GM18873 (cell line): ENCODE data around the gene NOL4.
"Not testable (repeated sequence)": the region's sequence is repeated elsewhere in the genome, so short reads cannot be mapped to it uniquely, and the experiment has no call there.

ENCODE experiments used
- ATAC-seq: cut with Tn5 transposase; IDR thresholded peaks from one replicate; pipeline ENCODE4 v1.9.1; 2021; ENCODE audit warnings: mild to moderate bottlenecking, moderate library complexity, moderate number of reproducible peaks; ENCODE audit not compliant: unreplicated experiment, low FRiP score

NOL4 gene

GRCh38 chr18:34224423-34225217 is at the start of gene NOL4:
NOL4 (minus strand) TSS chr18:34224913; CDS start chr18:34223253, 1,660 bp downstream.
- no peak for ATAC-seq

GRCh38 chr18:34266029-34266428 is 41.3 kb upstream of the NOL4 start:
- not testable (repeated sequence) for ATAC-seq

GRCh38 chr18:34261865-34262780 is 37.4 kb upstream of the NOL4 start:
- ATAC-seq, result peak; percentile 62

DNA sequence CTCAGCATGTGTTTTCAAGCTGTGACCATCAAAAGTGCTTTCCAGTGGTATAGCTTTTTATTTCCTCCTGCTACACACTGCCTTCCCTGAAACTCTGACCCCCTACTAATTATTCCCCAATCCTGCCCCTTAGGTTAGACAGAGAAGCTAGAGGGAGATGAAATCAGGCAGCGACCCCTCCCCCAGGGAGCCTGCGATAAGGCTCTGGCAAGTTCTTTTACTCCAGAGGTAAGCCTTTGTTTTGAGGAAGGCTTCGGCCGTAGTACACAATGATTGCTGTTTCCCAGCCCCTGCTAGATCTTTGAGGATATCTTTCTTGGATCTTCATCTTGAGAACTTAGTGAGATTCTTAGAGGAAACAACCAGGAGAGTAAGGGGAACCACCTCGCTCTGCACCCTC is 33.5 kb upstream of the NOL4 start:
- no peak for ATAC-seq

- no peak for ATAC-seq
These were observed 27.2 kb upstream of the NOL4 start for GRCh38 chr18:34251919-34252318.

DNA sequence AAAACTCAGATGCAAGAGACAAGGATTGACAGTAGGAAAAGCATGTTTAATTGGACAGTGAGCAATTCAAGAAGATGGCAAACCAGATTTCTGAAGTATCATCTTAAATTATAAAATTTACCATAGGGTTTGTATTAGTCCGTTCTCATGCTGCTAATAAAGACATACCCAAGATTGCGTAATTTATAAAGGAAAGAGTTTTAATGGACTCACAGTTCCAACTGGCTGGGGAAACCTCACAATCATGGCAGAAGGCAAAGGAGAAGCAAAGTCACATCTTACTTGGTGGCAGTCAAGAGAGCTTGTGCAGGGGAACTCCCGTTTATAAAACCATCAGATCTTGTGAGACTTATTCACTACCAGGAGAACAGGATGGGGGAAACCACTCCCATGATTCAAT is 24.0 kb upstream of the NOL4 start:
- no peak for ATAC-seq

- no peak for ATAC-seq
These were observed 18.0 kb upstream of the NOL4 start for GRCh38 chr18:34242739-34243138.

DNA sequence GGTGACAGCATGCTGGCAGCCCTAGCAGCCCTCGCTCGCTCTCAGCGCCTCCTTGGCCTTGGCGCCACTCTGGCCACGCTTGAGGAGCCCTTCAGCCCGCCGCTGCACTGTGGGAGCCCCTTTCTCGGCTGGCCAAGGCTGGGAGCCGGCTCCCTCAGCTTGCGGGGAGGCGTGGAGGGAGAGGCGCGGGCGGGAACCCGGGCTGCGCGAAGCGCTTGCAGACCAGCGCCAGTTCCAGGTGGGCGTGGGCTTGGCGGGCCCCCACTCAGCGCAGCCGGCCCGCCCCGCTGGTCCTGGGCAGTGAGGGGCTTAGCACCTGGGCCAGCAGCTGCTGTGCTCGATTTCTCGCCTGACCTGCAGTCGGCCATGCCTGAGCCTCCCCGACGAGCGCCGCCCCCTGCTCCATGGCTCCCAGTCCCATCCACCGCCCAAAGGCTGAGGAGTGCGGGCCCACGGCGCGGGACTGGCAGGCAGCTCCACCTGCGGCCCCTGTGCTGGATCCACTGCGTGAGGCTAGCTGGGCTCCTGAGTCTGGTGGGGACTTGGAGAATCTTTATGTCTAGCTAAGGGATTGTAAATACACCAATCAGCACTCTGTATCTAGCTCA is 9.2 kb upstream of the NOL4 start:
- not testable (repeated sequence) for ATAC-seq

- no peak for ATAC-seq
These were observed 473 bp upstream of the NOL4 start for GRCh38 chr18:34225218-34225553.

DNA sequence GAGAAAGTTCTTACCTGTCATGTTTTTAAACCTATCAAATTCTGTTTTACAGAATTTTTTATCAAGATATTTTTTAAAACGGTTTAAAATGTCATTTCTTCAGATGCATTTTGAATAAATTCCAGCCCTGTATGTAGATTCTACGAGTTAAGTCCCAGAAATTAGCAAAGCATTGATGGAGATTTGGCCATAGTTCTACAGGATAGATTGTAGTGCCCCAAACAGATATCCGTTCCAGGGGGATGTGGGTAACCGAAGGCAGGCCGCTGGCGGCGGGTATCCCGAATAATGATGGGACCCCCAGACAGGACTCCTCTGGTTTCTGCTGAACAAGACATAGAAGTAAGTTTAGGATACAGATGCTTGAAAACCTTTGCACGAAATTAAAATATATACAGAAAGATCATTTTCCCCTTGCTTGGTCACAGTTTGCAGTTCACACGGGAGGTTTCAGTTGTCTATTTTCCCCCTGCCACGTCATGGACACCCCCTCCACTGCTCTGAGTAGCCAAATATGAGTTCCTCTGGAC is 755 bp downstream of the NOL4 start:
- ATAC-seq, result no peak

GRCh38 chr18:34223164-34223892 is 1.4 kb downstream of the NOL4 start:
- no peak for ATAC-seq

DNA sequence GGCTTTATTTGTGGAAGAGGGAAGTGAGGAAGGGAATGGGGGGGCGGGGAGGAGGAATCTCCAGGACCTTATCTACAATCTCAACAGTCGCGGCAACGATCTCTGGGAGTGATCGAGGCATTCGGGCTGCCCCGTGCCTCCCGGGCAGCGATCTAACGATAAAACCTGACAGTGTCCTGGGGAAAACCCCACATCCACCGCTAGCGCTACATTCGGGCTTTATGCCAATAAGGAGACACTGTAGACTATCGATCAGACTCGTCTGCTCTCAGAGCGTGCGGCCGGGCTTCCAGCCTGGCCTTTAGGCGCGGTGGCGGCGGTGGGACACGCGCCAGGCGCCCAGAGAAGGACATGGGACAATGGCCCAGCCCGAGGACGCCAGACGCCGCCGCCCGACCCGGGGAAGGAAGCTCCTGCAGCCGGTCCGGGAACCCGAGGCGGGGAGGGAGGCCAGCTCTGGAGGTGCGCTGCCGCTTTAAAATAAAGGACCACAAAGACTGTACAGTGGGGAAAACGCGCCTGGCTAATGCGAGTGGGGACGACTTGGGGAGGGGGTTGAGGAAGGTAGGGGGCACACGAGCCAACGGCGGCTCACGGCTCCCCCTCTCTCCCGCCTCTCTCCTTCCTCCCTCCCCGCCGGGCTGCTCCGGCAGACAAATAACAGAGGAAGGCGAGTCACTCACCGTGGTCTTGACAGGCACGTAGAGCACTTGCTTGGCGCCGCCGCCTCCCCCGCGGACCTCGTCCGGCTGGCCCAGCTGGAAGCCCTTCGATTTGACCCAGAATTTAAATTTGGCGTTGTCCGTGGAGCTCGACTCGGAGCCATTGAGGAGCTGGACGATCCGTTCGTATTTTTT is 2.2 kb downstream of the NOL4 start:
- no peak for ATAC-seq

GRCh38 chr18:34221971-34222306 is 2.8 kb downstream of the NOL4 start:
- no peak for ATAC-seq

DNA sequence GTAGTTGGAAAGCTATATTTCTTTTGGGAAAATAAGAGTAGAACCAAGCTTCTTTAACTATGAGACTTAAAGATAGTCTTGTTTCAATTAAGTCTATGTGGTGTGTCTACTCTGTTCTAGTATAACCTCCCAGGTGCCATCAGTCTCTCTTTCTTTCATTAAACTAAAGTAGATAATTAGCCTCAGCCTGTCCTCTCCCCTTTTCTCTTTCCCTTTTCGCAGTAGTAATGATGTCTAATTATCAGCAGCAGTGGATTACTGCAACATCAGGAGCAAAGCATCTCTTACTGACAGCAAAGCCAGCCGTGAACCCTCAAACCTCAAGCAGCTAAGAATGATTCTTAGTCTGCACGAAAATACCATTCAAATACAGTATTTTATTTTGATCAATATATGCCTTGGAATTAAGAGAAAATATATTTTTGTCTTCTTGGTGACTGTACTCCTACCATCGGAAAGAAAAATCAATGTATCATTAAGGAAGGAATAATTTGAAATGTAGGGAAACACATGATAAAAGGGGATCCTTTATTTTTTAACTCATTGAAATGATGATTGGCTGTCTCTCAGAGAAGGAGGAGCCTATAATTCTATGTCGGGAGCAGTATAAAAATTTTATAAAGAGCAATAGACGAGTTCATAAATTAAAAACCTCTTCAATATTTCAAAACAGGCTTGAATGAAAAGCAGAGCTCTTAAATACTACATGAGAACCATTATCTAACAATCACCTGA is 4.5 kb downstream of the NOL4 start:
- no peak for ATAC-seq

GRCh38 chr18:34219651-34220050 is 5.1 kb downstream of the NOL4 start:
- no peak for ATAC-seq

DNA sequence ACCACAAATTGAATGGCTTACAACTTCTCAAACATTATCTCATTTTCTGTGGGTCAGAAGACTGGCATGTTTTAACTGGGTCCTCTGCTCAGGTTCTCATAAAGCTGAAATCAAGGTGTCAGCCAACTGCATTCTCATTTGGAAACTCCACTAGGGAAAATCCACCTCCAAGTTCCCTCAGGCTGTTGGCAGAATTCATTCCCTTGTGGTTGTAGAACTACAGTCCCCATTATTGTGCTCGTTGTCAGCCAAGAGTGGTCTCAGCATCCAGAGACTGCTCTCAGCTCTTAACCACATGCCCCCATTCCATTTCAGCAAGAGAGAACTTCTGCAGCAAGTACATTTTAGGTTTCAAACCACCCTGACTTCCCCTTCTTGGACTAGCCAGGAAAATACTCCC is 12.2 kb downstream of the NOL4 start:
- ATAC-seq, result no peak

- ATAC-seq, result no peak
These were observed 17.3 kb downstream of the NOL4 start for GRCh38 chr18:34207344-34207851.

- ATAC-seq, result no peak
These were observed 20.8 kb downstream of the NOL4 start for GRCh38 chr18:34203866-34204265.

- ATAC-seq, result no peak
These were observed 28.5 kb downstream of the NOL4 start for GRCh38 chr18:34196256-34196655.
